Lower leg skin (tissue), 3 donors: ENCODE data around the gene SPIRE2.

Experiments used
- POLR2A ChIP-seq, 2 donors: fragments of 450-650 bp; IDR thresholded peaks; one replicate each; pipeline ENCODE4 v1.6.1; 2016 to 2017; ENCODE audit warnings: antibody characterized with exemption in 2 of 2, mild to moderate bottlenecking in 1 of 2, moderate library complexity in 1 of 2
- TF ChIP-seq, protein P1 (sequence below), 3 donors: fragments of 450-650 bp; IDR thresholded peaks; one replicate each; pipeline ENCODE4 v1.5.1; 2016; ENCODE audit warnings: antibody characterized with exemption in 3 of 3, mild to moderate bottlenecking in 3 of 3, moderate library complexity in 2 of 3

DNA sequence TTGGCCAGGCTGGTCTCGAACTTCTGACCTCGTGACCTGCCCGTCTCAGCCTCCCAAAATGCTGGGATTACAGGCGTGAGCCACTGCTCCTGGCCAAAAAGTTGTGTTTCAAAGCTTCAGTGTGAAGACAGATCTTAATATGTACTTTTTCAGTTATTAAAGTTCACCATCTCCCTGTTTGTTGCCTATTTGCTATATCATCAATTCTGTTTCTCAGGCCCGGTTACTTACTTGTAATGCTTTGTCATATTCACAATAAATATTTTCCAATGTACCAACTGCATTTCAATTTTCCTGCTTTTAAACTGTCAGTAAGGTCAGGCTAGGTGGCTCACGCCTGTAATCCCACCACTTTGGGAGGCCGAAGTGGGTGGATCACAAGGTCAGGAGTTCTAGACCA is 34.3 kb upstream of the SPIRE2 start:
- TF ChIP-seq, protein P1, sequence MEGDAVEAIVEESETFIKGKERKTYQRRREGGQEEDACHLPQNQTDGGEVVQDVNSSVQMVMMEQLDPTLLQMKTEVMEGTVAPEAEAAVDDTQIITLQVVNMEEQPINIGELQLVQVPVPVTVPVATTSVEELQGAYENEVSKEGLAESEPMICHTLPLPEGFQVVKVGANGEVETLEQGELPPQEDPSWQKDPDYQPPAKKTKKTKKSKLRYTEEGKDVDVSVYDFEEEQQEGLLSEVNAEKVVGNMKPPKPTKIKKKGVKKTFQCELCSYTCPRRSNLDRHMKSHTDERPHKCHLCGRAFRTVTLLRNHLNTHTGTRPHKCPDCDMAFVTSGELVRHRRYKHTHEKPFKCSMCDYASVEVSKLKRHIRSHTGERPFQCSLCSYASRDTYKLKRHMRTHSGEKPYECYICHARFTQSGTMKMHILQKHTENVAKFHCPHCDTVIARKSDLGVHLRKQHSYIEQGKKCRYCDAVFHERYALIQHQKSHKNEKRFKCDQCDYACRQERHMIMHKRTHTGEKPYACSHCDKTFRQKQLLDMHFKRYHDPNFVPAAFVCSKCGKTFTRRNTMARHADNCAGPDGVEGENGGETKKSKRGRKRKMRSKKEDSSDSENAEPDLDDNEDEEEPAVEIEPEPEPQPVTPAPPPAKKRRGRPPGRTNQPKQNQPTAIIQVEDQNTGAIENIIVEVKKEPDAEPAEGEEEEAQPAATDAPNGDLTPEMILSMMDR (IDR thresholded peaks at IDR 0.05) = no peak
- no peak for TF ChIP-seq POLR2A (IDR thresholded peaks at IDR 0.05)
